Liver (tissue), 9 donors: ENCODE results near the gene ZNF501. TPM values are rescaled to one million over a fixed set of nuclear protein-coding genes. Genes with fewer than 3 reads are reported as not detected.

Experiments used
- DNase-seq: peaks from one replicate; pipeline ENCODE4 v3.0.0-alpha.2; 2017; ENCODE audit warnings: low spot score
- H3K27ac ChIP-seq, 2 donors: one replicate each; pipeline ENCODE4 v1.7.0; 2013; ENCODE audit warnings: inconsistent platforms in 2 of 2, low read length in 2 of 2, control low read depth in 1 of 2, low read depth in 1 of 2, mild to moderate bottlenecking in 1 of 2
- H3K27me3 ChIP-seq, 4 donors: one replicate each; pipeline versions ENCODE4 v1.6.1 to v1.7.0; 2013; ENCODE audit warnings: low read length in 3 of 4, inconsistent platforms in 1 of 4, mild to moderate bottlenecking in 1 of 4, moderate library complexity in 1 of 4; ENCODE audit not compliant: control insufficient read depth in 4 of 4, insufficient read depth in 4 of 4
- H3K36me3 ChIP-seq, 4 donors: one replicate each; pipeline versions ENCODE4 v1.6.1 to v1.7.0; 2013; ENCODE audit warnings: low read length in 3 of 4, mild to moderate bottlenecking in 3 of 4, low read depth in 1 of 4, moderate library complexity in 1 of 4; ENCODE audit not compliant: control insufficient read depth in 4 of 4, insufficient read depth in 3 of 4
- H3K4me1 ChIP-seq, 4 donors: one replicate each; pipeline versions ENCODE4 v1.6.1 to v1.7.0; 2013; ENCODE audit warnings: low read length in 3 of 4, mild to moderate bottlenecking in 3 of 4, moderate library complexity in 1 of 4; ENCODE audit not compliant: control insufficient read depth in 4 of 4, insufficient read depth in 4 of 4
- H3K4me3 ChIP-seq, 3 donors: one replicate each; pipeline versions ENCODE4 v1.6.1 to v1.7.0; 2013; ENCODE audit warnings: low read length in 3 of 3, control low read depth in 1 of 3, low read depth in 1 of 3, mild to moderate bottlenecking in 1 of 3
- H3K9ac ChIP-seq, 2 donors: one replicate each; pipeline ENCODE4 v1.7.0; 2013; ENCODE audit warnings: low read length in 2 of 2, mild to moderate bottlenecking in 2 of 2, moderate library complexity in 2 of 2, control low read depth in 1 of 2, low read depth in 1 of 2
- H3K9me3 ChIP-seq, 4 donors: one replicate each; pipeline versions ENCODE4 v1.6.1 to v1.7.0; 2013; ENCODE audit warnings: low read length in 3 of 4; ENCODE audit not compliant: control insufficient read depth in 4 of 4
- EGR1 ChIP-seq, 2 donors: IDR thresholded peaks; 2 replicates each; pipeline ENCODE4 v1.6.1; 2016 to 2018; ENCODE audit warnings: antibody characterized with exemption in 2 of 2, low read depth in 2 of 2
- FOXA1 ChIP-seq: IDR thresholded peaks from 2 replicates; pipeline ENCODE4 v1.6.1; 2016; ENCODE audit warnings: antibody characterized with exemption
- FOXA2 ChIP-seq: IDR thresholded peaks from 2 replicates; pipeline ENCODE4 v1.6.1; 2016; ENCODE audit warnings: antibody characterized with exemption
- GABPA ChIP-seq, 2 donors: IDR thresholded peaks in 1 of 2; conservative IDR thresholded peaks in 1 of 2; 2 replicates each; pipeline ENCODE4 v1.6.1; 2016; ENCODE audit warnings: antibody characterized with exemption in 2 of 2, mild to moderate bottlenecking in 1 of 2, moderate library complexity in 1 of 2
- HNF4A ChIP-seq, 2 donors: conservative IDR thresholded peaks; 2 replicates each; pipeline ENCODE4 v1.6.1; 2016; ENCODE audit warnings: antibody characterized with exemption in 2 of 2, mild to moderate bottlenecking in 2 of 2
- HNF4G ChIP-seq: IDR thresholded peaks from 2 replicates; pipeline ENCODE4 v1.6.1; 2016; ENCODE audit warnings: antibody characterized with exemption
- JUND ChIP-seq, 2 donors: IDR thresholded peaks; 2 replicates each; pipeline ENCODE4 v1.6.1; 2016; ENCODE audit warnings: antibody characterized with exemption in 2 of 2
- NR2F2 ChIP-seq: IDR thresholded peaks from 2 replicates; pipeline ENCODE4 v1.6.1; 2016; ENCODE audit warnings: antibody characterized with exemption
- RAD21 ChIP-seq, 2 donors: IDR thresholded peaks; 2 replicates each; pipeline ENCODE4 v1.6.1; 2016; ENCODE audit warnings: antibody characterized with exemption in 2 of 2, mild to moderate bottlenecking in 2 of 2
- RXRA ChIP-seq, 2 donors: IDR thresholded peaks; 2 replicates each; pipeline ENCODE4 v1.6.1; 2017 to 2018; ENCODE audit warnings: antibody characterized with exemption in 2 of 2, mild to moderate bottlenecking in 1 of 2
- SP1 ChIP-seq: IDR thresholded peaks from 2 replicates; pipeline ENCODE4 v1.6.1; 2018; ENCODE audit warnings: antibody characterized with exemption, mild to moderate bottlenecking
- TAF1 ChIP-seq: conservative IDR thresholded peaks from 2 replicates; pipeline ENCODE4 v1.6.1; 2016; ENCODE audit warnings: antibody characterized with exemption, mild to moderate bottlenecking
- YY1 ChIP-seq: IDR thresholded peaks from 2 replicates; pipeline ENCODE4 v1.6.1; 2016; ENCODE audit warnings: antibody characterized with exemption, mild to moderate bottlenecking
- WGBS: extraction: QIAGEN DNeasy Blood & Tissue Kit; methylation state at CpG from one replicate; pipeline ENCODE4 v1.1.7; 2013; 5-methylcytosine and 5-hydroxymethylcytosine counted together
- polyA plus RNA-seq, 2 donors: library from polyadenylated mRNA; stranded (reverse) in 1 of 2; unstranded in 1 of 2; fragments of 200-250 nt in 1 of 2; fragments of >200 nt in 1 of 2; fragmentation: Nextera tagmentation in 1 of 2; extraction: Ambion mirVana in 1 of 2; gene quantifications; one replicate each; pipeline versions ENCODE4 v1.2.1 to v1.2.3, GENCODE V29; 2013 to 2015
- total RNA-seq, 2 donors: library from RNA; depleted of rRNA; stranded (reverse); fragments of >200 nt; gene quantifications; one replicate each; pipeline ENCODE4 v1.2.3, GENCODE V29; 2014
- TF ChIP-seq, protein P1 (sequence below): IDR thresholded peaks from 2 replicates; pipeline ENCODE4 v1.6.1; 2016; ENCODE audit warnings: antibody characterized with exemption, mild to moderate bottlenecking
- TF ChIP-seq, protein P2 (sequence below): IDR thresholded peaks from 2 replicates; pipeline ENCODE4 v1.6.1; 2016; ENCODE audit warnings: antibody characterized with exemption
- TF ChIP-seq, protein P3 (sequence below): IDR thresholded peaks from 2 replicates; pipeline ENCODE4 v1.6.1; 2016; ENCODE audit warnings: antibody characterized with exemption
- TF ChIP-seq, protein P4 (sequence below): IDR thresholded peaks from 2 replicates; pipeline ENCODE4 v1.6.1; 2016; ENCODE audit warnings: antibody characterized with exemption
- TF ChIP-seq, protein P5 (sequence below): fragments of 150-350 bp; IDR thresholded peaks from 2 replicates; pipeline ENCODE4 v1.5.1; 2017; ENCODE audit warnings: improper control_type of control experiment, low read depth, low read length; ENCODE audit not compliant: missing input control
- donor health status: healthy.
- donor health status: healthy.
- donor health status: healthy.
- donor health status: healthy.
- donor health status: healthy.

The ZNF501 gene
- total and polyA plus RNA-seq, 4 donors, result 0.44 to 1.6 (median 0.77) TPM

DNA sequence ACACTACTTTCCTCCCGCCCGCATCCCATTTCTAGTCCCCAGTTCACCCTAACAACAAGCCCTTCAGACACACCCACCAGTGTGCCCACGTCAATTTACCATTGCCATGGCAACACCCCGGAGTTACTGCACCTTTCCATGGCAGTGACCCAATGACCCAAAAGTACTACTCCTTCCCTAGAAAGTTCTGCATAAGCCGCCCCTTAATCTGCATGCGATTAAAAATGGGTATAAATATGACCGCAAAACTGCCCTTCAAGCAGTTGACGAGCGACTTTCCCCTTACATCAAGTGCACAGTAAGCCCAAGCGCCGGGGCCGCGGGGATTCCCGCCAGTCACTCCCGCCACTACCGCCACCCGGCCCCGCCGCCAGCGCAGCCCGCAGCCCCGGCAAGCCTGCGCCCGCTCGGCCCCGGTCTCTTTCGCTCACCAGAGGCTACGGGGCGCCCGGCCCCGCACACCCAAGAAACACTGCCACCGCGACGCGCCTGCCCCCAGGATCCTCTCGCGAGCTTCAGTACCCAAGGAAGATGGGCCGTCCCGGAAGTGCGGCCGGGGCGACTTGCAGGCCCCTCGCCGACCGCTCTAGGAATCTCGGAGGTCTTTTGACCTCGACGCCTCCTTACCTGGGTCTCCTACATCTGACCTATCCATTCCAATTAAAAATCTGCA, 44.2 kb upstream of the ZNF501 start:
- WGBS, result 4% methylated on average over 48 of the region's 48 CpGs

DNA sequence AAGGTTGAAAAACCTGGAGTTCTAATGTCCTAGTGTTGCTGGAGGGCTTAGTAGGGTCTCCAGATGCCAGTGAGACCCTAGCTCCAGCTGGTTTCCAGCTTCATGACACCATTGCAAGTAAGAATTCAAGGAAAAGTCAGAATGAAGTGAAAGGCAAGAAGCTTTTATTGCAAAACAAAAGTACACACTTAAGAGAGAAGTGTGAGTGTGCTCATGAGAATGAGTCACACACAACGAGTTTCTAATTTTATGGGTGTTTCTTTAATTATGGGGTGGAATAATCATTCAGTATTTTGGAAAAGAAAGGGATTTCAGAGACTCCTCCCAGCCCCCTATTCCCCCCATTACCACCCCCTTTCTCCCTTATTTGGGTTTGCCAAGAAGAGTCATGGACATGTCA, 41.5 kb upstream of the ZNF501 start:
- Histone ChIP-seq H3K36me3 (peaks cover 0 to 1% (median 0%) of the 10 kb centered on the region in 4 donors), H3K4me3 (no peak overlapping the region), H3K9me3 (peaks cover 5 to 15% (median 10%) of the 10 kb centered on the region in 4 donors), H3K9ac (no peak overlapping the region), H3K4me1 (peaks cover 0 to 6% (median under 1%) of the 10 kb centered on the region in 4 donors), H3K27me3 (peaks cover 0 to 3% (median 2%) of the 10 kb centered on the region in 4 donors), H3K27ac (no peak overlapping the region)
- TF ChIP-seq FOXA2 (no peak), HNF4A (conservative IDR thresholded peaks at IDR 0.05) (no peak), NR2F2 (no peak), SP1 (no peak), TAF1 (no peak), RAD21 (IDR thresholded peaks at IDR 0.05) (no peak), RXRA (IDR thresholded peaks at IDR 0.05) (no peak), GABPA (IDR thresholded peaks at IDR 0.05 in 1 of 2, conservative IDR thresholded peaks at IDR 0.05 in 1 of 2) (no peak), JUND (IDR thresholded peaks at IDR 0.05) (no peak), HNF4G (no peak), YY1 (no peak), EGR1 (IDR thresholded peaks at IDR 0.05; ENCODE audit: low read depth in 2 of 2) (no peak), FOXA1 (no peak)
- TF ChIP-seq, protein P1, sequence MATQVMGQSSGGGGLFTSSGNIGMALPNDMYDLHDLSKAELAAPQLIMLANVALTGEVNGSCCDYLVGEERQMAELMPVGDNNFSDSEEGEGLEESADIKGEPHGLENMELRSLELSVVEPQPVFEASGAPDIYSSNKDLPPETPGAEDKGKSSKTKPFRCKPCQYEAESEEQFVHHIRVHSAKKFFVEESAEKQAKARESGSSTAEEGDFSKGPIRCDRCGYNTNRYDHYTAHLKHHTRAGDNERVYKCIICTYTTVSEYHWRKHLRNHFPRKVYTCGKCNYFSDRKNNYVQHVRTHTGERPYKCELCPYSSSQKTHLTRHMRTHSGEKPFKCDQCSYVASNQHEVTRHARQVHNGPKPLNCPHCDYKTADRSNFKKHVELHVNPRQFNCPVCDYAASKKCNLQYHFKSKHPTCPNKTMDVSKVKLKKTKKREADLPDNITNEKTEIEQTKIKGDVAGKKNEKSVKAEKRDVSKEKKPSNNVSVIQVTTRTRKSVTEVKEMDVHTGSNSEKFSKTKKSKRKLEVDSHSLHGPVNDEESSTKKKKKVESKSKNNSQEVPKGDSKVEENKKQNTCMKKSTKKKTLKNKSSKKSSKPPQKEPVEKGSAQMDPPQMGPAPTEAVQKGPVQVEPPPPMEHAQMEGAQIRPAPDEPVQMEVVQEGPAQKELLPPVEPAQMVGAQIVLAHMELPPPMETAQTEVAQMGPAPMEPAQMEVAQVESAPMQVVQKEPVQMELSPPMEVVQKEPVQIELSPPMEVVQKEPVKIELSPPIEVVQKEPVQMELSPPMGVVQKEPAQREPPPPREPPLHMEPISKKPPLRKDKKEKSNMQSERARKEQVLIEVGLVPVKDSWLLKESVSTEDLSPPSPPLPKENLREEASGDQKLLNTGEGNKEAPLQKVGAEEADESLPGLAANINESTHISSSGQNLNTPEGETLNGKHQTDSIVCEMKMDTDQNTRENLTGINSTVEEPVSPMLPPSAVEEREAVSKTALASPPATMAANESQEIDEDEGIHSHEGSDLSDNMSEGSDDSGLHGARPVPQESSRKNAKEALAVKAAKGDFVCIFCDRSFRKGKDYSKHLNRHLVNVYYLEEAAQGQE, result no peak
- TF ChIP-seq, protein P2, sequence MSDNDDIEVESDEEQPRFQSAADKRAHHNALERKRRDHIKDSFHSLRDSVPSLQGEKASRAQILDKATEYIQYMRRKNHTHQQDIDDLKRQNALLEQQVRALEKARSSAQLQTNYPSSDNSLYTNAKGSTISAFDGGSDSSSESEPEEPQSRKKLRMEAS, result no peak
- TF ChIP-seq, protein P3, sequence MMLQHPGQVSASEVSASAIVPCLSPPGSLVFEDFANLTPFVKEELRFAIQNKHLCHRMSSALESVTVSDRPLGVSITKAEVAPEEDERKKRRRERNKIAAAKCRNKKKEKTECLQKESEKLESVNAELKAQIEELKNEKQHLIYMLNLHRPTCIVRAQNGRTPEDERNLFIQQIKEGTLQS, result no peak
- TF ChIP-seq, protein P4, sequence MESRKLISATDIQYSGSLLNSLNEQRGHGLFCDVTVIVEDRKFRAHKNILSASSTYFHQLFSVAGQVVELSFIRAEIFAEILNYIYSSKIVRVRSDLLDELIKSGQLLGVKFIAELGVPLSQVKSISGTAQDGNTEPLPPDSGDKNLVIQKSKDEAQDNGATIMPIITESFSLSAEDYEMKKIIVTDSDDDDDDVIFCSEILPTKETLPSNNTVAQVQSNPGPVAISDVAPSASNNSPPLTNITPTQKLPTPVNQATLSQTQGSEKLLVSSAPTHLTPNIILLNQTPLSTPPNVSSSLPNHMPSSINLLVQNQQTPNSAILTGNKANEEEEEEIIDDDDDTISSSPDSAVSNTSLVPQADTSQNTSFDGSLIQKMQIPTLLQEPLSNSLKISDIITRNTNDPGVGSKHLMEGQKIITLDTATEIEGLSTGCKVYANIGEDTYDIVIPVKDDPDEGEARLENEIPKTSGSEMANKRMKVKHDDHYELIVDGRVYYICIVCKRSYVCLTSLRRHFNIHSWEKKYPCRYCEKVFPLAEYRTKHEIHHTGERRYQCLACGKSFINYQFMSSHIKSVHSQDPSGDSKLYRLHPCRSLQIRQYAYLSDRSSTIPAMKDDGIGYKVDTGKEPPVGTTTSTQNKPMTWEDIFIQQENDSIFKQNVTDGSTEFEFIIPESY, result no peak
- TF ChIP-seq, protein P5, sequence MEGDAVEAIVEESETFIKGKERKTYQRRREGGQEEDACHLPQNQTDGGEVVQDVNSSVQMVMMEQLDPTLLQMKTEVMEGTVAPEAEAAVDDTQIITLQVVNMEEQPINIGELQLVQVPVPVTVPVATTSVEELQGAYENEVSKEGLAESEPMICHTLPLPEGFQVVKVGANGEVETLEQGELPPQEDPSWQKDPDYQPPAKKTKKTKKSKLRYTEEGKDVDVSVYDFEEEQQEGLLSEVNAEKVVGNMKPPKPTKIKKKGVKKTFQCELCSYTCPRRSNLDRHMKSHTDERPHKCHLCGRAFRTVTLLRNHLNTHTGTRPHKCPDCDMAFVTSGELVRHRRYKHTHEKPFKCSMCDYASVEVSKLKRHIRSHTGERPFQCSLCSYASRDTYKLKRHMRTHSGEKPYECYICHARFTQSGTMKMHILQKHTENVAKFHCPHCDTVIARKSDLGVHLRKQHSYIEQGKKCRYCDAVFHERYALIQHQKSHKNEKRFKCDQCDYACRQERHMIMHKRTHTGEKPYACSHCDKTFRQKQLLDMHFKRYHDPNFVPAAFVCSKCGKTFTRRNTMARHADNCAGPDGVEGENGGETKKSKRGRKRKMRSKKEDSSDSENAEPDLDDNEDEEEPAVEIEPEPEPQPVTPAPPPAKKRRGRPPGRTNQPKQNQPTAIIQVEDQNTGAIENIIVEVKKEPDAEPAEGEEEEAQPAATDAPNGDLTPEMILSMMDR, result no peak
- DNase-seq, result no peak
- 44% methylated on average over 1 of the region's 1 CpG for WGBS

More for the DNA sequence above, 44.2 kb upstream of the ZNF501 start:
- peaks cover 0 to 6% (median under 1%) of the 10 kb centered on the region in 4 donors for H3K4me1 ChIP-seq
- peaks cover 0 to 6% (median 0%) of the 10 kb centered on the region in 4 donors for H3K36me3 ChIP-seq
- H3K27me3 ChIP-seq, result peaks cover 0 to 3% (median 0%) of the 10 kb centered on the region in 4 donors
- DNase-seq, result peak; percentile 54
- no peak overlapping the region for H3K9ac ChIP-seq
- TF ChIP-seq, protein P4, result peak; percentile 97
- TF ChIP-seq RAD21 (IDR thresholded peaks at IDR 0.05) (peak in 1 of 2 donors; percentile 18), GABPA (IDR thresholded peaks at IDR 0.05 in 1 of 2, conservative IDR thresholded peaks at IDR 0.05 in 1 of 2) (peak; percentile 57 to 85)
- TF ChIP-seq, protein P2, result no peak
- peaks cover 10 to 22% (median 11%) of the 10 kb centered on the region in 4 donors for H3K9me3 ChIP-seq
- no peak overlapping the region for H3K27ac ChIP-seq
- peak overlapping the region; percentile 65 to 86 (median 73) for H3K4me3 ChIP-seq
